GM12801 (cell line): ENCODE measurements around the gene STMP1.

Source experiments
- TF ChIP-seq, protein P1 (sequence below): IDR thresholded peaks from one replicate; pipeline ENCODE4 v1.5.1; 2011; ENCODE audit warnings: control low read depth; ENCODE audit not compliant: insufficient read length; ENCODE audit errors: extremely low read depth

STMP1 gene

DNA sequence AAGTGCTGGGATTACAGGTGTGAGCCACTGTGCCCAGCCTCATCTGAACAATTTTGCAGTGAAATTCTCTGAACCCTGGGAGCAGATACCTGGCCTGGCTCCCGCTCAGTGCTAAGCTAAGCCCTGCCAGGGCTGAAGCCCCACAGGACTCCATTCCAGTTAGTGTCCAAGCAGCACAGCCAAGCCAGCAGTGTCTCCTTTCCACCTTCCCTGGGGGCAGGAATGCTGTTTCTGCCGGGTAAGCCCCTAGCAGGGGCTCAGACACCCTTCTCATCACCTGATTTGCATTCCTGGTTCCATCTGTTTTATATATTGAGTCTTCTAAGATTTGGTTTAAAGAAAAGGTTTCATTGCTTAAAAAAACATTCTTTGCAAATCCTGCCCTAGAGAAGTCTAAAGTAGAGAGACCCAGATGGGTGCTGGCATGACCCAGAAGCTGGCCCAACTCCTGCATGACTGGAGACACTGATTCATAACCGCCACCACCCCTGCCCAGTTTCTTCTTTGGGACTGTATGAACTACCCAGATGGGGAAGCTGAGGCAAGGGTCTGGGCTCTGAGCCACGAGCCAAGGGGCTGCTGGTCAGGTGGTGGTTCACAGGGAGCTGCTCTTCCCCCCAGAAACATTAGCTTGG, 51.6 kb downstream of the STMP1 start:
- TF ChIP-seq, protein P1, sequence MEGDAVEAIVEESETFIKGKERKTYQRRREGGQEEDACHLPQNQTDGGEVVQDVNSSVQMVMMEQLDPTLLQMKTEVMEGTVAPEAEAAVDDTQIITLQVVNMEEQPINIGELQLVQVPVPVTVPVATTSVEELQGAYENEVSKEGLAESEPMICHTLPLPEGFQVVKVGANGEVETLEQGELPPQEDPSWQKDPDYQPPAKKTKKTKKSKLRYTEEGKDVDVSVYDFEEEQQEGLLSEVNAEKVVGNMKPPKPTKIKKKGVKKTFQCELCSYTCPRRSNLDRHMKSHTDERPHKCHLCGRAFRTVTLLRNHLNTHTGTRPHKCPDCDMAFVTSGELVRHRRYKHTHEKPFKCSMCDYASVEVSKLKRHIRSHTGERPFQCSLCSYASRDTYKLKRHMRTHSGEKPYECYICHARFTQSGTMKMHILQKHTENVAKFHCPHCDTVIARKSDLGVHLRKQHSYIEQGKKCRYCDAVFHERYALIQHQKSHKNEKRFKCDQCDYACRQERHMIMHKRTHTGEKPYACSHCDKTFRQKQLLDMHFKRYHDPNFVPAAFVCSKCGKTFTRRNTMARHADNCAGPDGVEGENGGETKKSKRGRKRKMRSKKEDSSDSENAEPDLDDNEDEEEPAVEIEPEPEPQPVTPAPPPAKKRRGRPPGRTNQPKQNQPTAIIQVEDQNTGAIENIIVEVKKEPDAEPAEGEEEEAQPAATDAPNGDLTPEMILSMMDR, result no peak

DNA sequence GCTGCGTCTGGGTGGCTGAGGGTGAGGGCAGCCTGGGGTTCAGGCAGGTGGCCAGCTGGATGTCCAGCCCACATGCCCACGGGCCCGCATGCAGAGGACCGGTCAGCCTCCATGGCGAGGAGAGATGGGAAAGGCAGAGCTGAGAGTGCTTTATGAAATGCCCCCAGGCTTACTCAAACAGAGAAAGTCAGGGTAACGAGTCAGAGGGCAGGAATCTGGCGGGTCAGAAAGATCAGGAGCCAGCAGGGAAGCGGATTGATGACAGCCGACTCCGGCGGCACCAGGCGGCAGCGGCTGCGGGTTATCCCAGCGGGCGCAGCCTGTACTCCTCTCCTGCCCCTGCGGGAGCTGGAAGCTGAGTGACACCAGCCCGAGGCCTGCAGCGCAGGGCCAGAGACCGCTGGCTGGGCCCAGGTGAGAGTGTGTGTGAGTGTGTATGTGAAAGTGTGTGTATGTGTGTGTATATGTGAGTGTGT, 52.3 kb downstream of the STMP1 start:
- TF ChIP-seq, protein P1, result no peak

DNA sequence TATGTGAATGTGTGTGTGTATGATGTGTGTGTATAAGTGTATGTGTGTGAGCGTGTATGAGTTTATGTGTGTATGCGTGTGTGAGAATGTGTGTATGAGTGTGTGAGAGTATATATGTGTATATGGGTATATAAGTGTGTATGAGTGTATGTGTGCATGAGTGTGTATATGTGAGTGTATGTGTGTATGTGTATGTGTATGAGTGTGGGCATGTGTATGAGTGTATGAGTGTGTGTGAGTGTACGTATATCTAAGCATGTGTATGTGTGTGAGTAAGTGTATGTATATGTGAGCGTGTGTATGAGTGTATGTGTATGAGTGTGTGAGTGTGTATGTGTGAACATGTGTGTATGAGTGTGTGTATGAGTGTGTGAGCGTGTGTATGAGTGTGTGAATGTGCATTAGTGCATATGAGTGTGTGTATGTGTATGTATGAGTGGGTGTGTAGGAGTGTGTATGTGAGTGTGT, 52.8 kb downstream of the STMP1 start:
- TF ChIP-seq, protein P1, result no peak

DNA sequence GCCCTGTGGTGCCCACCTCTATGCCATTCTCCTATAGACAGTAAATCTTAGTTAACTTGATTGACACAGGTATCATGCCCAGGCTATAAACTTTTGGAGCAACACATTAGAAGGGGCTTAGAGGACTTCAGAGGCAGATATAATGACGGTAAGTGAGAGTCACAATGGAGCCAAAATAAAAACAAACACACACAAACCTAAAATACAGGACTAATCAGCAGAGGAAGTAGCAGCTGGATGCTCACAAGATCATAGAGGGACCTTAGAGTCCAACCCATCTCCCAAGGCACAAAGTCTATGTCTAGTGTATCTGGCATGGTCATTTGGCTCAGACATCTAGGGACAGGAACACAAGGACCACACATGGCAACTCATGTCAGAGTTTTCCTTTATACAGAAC, 53.4 kb downstream of the STMP1 start:
- TF ChIP-seq, protein P1, result no peak

DNA sequence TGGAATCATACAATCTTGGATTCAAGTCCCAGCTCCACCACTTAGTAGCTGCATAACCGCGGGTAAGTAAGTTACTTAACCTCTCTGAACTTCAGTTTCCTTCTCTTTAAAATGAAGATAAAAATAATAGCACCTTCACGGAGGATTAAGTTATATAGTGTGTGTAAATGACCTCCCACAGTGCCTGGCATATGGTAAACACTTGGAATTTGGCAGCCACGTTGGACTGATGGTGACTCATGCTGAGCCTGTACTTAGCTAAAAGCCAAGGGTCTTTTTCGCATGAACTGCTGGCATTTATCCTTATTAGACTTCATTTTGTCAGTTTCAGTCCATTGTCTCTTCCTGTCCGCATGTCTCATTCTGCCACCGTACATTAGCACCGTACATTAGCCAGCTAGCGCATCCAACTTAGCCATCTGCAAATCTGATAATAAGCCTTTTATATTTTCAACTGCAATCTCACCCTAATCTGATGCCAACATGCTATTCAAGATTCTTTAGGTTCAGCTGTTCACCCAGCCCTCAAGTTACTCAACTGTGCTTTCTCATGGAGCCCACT, 54.4 kb downstream of the STMP1 start:
- TF ChIP-seq, protein P1, result no peak

DNA sequence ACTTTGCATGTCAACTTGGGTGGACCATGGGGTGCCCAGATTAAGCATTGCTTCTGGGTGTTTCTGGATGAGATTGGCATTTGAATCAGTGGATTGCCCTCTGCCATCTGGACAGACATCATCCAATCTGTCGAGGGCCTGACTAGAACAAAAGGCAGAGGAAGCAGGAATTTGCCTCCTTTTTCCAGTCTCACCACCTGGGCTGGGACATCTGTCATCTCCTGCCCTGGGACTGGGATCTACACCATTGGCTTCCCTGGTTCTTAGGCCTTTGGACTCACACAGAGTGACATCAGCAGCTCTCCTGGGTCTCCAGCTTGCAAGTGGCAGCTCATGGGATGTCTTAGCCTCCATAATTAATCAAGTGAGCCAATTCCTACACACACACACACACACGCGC, 55.4 kb downstream of the STMP1 start:
- TF ChIP-seq, protein P1, result no peak

DNA sequence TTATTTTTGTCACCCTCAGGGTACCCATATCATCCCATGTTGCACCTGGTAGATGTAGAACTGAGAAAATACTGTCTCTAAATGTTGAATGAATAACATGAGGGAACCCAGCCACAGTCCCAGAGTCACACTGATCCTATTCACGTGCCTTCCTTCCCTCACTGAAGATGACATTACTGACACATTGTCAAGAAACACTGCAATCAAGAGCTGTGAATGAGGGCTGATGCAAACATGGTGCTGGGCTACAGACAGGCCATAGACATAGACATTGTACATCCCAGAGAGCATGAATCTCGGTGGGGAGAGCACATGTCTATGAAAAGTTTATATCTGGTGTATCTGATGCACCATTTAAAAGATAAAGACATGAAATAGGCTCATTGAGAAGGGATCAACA, 55.9 kb downstream of the STMP1 start:
- TF ChIP-seq, protein P1, result no peak
